GM19455 (cell line): ENCODE data around the gene FLVCR2.

Source experiments
- ATAC-seq: cut with Tn5 transposase; IDR thresholded peaks from one replicate; pipeline ENCODE4 v1.9.1; 2021; ENCODE audit not compliant: unreplicated experiment

The FLVCR2 gene

GRCh38 chr14:75626396-75626795 is 48.0 kb downstream of the FLVCR2 start:
- no peak for ATAC-seq

GRCh38 chr14:75626863-75627262 is 48.4 kb downstream of the FLVCR2 start:
- no peak for ATAC-seq

GRCh38 chr14:75627406-75627805 is 49.0 kb downstream of the FLVCR2 start:
- ATAC-seq = no peak

GRCh38 chr14:75628816-75629215 is 50.4 kb downstream of the FLVCR2 start:
- no peak for ATAC-seq

- ATAC-seq = no peak
Observed at GRCh38 chr14:75630695-75631452, 52.5 kb downstream of the FLVCR2 start.

- ATAC-seq = no peak
Observed at GRCh38 chr14:75631453-75631831, 53.0 kb downstream of the FLVCR2 start.

GRCh38 chr14:75634848-75635247 is 56.4 kb downstream of the FLVCR2 start:
- no peak for ATAC-seq

- ATAC-seq = no peak
Observed at GRCh38 chr14:75636100-75636692, 57.8 kb downstream of the FLVCR2 start.

- ATAC-seq = no peak
Observed at GRCh38 chr14:75640876-75641275, 62.5 kb downstream of the FLVCR2 start.

- no peak for ATAC-seq
Observed at GRCh38 chr14:75643985-75644384, 65.6 kb downstream of the FLVCR2 start.

- ATAC-seq = no peak
Observed at GRCh38 chr14:75645056-75645455, 66.6 kb downstream of the FLVCR2 start.

- ATAC-seq = no peak
Observed at GRCh38 chr14:75646762-75647161, 68.3 kb downstream of the FLVCR2 start.

GRCh38 chr14:75647640-75648039 is 69.2 kb downstream of the FLVCR2 start:
- no peak for ATAC-seq

GRCh38 chr14:75648066-75648838 is 69.8 kb downstream of the FLVCR2 start:
- ATAC-seq = no peak

- ATAC-seq = no peak
Observed at GRCh38 chr14:75649337-75649736, 70.9 kb downstream of the FLVCR2 start.

GRCh38 chr14:75649773-75650172 is 71.4 kb downstream of the FLVCR2 start:
- no peak for ATAC-seq

GRCh38 chr14:75650253-75651058 is 72.0 kb downstream of the FLVCR2 start:
- ATAC-seq = no peak

GRCh38 chr14:75653563-75653962 is 75.1 kb downstream of the FLVCR2 start:
- ATAC-seq = no peak

GRCh38 chr14:75654127-75654732 is 75.8 kb downstream of the FLVCR2 start:
- ATAC-seq = no peak

GRCh38 chr14:75655235-75655634 is 76.8 kb downstream of the FLVCR2 start:
- ATAC-seq = no peak

- ATAC-seq = no peak
Observed at GRCh38 chr14:75657331-75657730, 78.9 kb downstream of the FLVCR2 start.
